GM23338 (cell line): ENCODE data around the gene NELFA. TPM values are rescaled to one million over a fixed set of nuclear protein-coding genes. Genes with fewer than 3 reads are reported as not detected.

Experiments used
- ATAC-seq: fragments of 200-7000 bp; cut with Tn5 transposase; 3 replicates; pipeline ENCODE4 v1.9.1; 2020
- DNase-seq: peaks from one replicate; pipeline ENCODE4 v3.0.0-alpha.2; 2015; ENCODE audit warnings: low spot score
- H2AFZ ChIP-seq: fragments of 200-600 bp; sonication (generic); 2 replicates; pipeline ENCODE4 v1.8.0; 2016; ENCODE audit warnings: antibody characterized with exemption, mild to moderate bottlenecking, moderate library complexity
- H3F3A ChIP-seq: fragments of 200-600 bp; sonication (generic); replicated peaks from 2 replicates; pipeline ENCODE4 v1.8.0; 2017; ENCODE audit warnings: antibody characterized with exemption, mixed run types, low read depth
- H3K27ac ChIP-seq: fragments of 200-600 bp; sonication (generic); 2 replicates; pipeline ENCODE4 v1.6.1; 2016; ENCODE audit warnings: low read depth
- H3K27me3 ChIP-seq: fragments of 200-600 bp; sonication (generic); 2 replicates; pipeline ENCODE4 v1.8.0; 2016; ENCODE audit warnings: mild to moderate bottlenecking, mixed run types, moderate library complexity; ENCODE audit not compliant: insufficient read depth
- H3K36me3 ChIP-seq: fragments of 200-600 bp; sonication (generic); 2 replicates; pipeline ENCODE4 v1.8.0; 2016; ENCODE audit warnings: mild to moderate bottlenecking; ENCODE audit not compliant: insufficient read depth
- H3K4me1 ChIP-seq: fragments of 200-600 bp; sonication (generic); 2 replicates; pipeline ENCODE4 v1.8.0; 2016; ENCODE audit warnings: mild to moderate bottlenecking, moderate library complexity; ENCODE audit not compliant: insufficient read depth
- H3K4me2 ChIP-seq: fragments of 200-600 bp; sonication (generic); 2 replicates; pipeline ENCODE4 v1.7.1; 2017; ENCODE audit warnings: mixed run types
- H3K4me3 ChIP-seq: fragments of 200-600 bp; sonication (generic); 2 replicates; pipeline ENCODE4 v1.6.1; 2016; ENCODE audit warnings: mixed run types
- H3K79me2 ChIP-seq: fragments of 200-600 bp; sonication (generic); replicated peaks from 2 replicates; pipeline ENCODE4 v1.8.0; 2017; ENCODE audit warnings: mild to moderate bottlenecking; ENCODE audit not compliant: insufficient read depth
- H3K9me2 ChIP-seq: fragments of 200-600 bp; sonication (generic); 2 replicates; pipeline ENCODE4 v1.8.0; 2017; ENCODE audit not compliant: insufficient read depth
- H4K20me1 ChIP-seq: fragments of 200-600 bp; sonication (generic); replicated peaks from 2 replicates; pipeline ENCODE4 v1.8.0; 2017; ENCODE audit warnings: mild to moderate bottlenecking; ENCODE audit not compliant: insufficient read depth
- H3K27ac Mint-ChIP-seq: 2 replicates; pipeline ENCODE4 v1.8.0; 2020; ENCODE audit warnings: inconsistent platforms, mild to moderate bottlenecking, moderate library complexity, mixed read lengths
- H3K27me3 Mint-ChIP-seq: 3 replicates; pipeline ENCODE4 v1.8.0; 2022; ENCODE audit warnings: low read depth, mild to moderate bottlenecking, moderate library complexity, mixed read lengths, inconsistent platforms; ENCODE audit not compliant: insufficient read depth, poor library complexity
- H3K36me3 Mint-ChIP-seq: 3 replicates; pipeline ENCODE4 v1.8.0; 2021; ENCODE audit warnings: low read depth, mild to moderate bottlenecking, inconsistent platforms, moderate library complexity, mixed read lengths
- H3K4me1 Mint-ChIP-seq: 3 replicates; pipeline ENCODE4 v1.8.0; 2020; ENCODE audit warnings: mild to moderate bottlenecking, inconsistent platforms, mixed read lengths
- H3K4me3 Mint-ChIP-seq: 3 replicates; pipeline ENCODE4 v1.8.0; 2021; ENCODE audit warnings: moderate library complexity, mild to moderate bottlenecking, inconsistent platforms, mixed read lengths
- H3K9me3 Mint-ChIP-seq: 3 replicates; pipeline ENCODE4 v1.8.0; 2020; ENCODE audit warnings: moderate library complexity, mild to moderate bottlenecking, inconsistent platforms, mixed read lengths
- EZH2 ChIP-seq: fragments of 200-600 bp; sonication (generic); IDR thresholded peaks from one replicate; pipeline ENCODE4 v1.8.0; 2017; ENCODE audit warnings: antibody characterized with exemption, mild to moderate bottlenecking, low read depth; ENCODE audit not compliant: unreplicated experiment
- EZH2phosphoT487 ChIP-seq: fragments of 200-600 bp; sonication (generic); IDR thresholded peaks from one replicate; pipeline ENCODE4 v1.8.1; 2018; ENCODE audit warnings: antibody characterized with exemption; ENCODE audit not compliant: unreplicated experiment
- JUNB ChIP-seq: IDR thresholded peaks from one replicate; pipeline ENCODE4 v1.6.1; 2016; ENCODE audit warnings: antibody characterized with exemption; ENCODE audit not compliant: unreplicated experiment
- NANOG ChIP-seq: IDR thresholded peaks from 2 replicates; pipeline ENCODE4 v1.6.1; 2016; ENCODE audit warnings: antibody characterized with exemption, borderline replicate concordance
- POLR2AphosphoS5 ChIP-seq: IDR thresholded peaks from 2 replicates; pipeline ENCODE4 v1.6.1; 2016; ENCODE audit warnings: antibody characterized with exemption, low read depth
- STAT1 ChIP-seq: IDR thresholded peaks from one replicate; pipeline ENCODE4 v1.6.1; 2016; ENCODE audit warnings: antibody characterized with exemption; ENCODE audit not compliant: unreplicated experiment
- ZNF114 ChIP-seq: fragments of 250-450 bp; sonication (Bioruptor Pico); IDR thresholded peaks from 2 replicates; pipeline ENCODE4 v1.5.0; 2020; ENCODE audit warnings: mild to moderate bottlenecking, moderate library complexity
- polyA plus RNA-seq: library from polyadenylated mRNA; unstranded; fragments of >200 nt; fragmentation: Nextera tagmentation; extraction: Ambion mirVana; gene quantifications from 2 replicates; pipeline ENCODE4 v1.2.1, GENCODE V29; 2016
- total RNA-seq: library from RNA; depleted of rRNA; stranded (reverse); fragments of >200 nt; shearing (Covaris generic); gene quantifications from 2 replicates; pipeline ENCODE4 v1.2.3, GENCODE V29; 2014
- TF ChIP-seq, protein P1 (sequence below): fragments of 250-450 bp; sonication (Bioruptor Pico); IDR thresholded peaks from 2 replicates; pipeline ENCODE4 v1.5.0; 2020; ENCODE audit warnings: mild to moderate bottlenecking, moderate library complexity
- TF ChIP-seq, protein P2 (sequence below): IDR thresholded peaks from 2 replicates; pipeline ENCODE4 v1.6.1; 2016; ENCODE audit warnings: antibody characterized with exemption

The NELFA gene
- total and polyA plus RNA-seq, 2 experiments from 2014 or later: 62.8 to 63.3 TPM

DNA sequence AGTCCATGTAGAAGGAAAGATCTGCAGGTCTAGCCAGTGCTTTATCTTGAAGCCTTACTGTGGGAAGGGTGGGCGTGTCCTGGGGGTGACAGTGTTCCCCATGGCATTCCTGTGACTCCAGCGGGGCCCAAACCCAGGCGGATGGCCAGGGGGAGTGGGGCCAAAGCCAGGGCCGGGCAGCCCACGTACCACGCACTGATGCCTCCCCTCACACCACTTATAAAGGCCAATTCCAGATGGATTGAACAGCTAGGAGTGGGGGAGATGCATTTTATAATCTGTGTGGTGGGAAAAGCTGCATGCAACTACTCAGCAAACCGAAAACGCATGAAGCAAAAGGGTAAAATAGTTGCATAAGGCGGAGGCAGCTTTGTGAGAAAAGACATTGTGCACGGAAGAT lies 36.4 kb downstream of the NELFA start (continued):
- TF ChIP-seq, protein P1, sequence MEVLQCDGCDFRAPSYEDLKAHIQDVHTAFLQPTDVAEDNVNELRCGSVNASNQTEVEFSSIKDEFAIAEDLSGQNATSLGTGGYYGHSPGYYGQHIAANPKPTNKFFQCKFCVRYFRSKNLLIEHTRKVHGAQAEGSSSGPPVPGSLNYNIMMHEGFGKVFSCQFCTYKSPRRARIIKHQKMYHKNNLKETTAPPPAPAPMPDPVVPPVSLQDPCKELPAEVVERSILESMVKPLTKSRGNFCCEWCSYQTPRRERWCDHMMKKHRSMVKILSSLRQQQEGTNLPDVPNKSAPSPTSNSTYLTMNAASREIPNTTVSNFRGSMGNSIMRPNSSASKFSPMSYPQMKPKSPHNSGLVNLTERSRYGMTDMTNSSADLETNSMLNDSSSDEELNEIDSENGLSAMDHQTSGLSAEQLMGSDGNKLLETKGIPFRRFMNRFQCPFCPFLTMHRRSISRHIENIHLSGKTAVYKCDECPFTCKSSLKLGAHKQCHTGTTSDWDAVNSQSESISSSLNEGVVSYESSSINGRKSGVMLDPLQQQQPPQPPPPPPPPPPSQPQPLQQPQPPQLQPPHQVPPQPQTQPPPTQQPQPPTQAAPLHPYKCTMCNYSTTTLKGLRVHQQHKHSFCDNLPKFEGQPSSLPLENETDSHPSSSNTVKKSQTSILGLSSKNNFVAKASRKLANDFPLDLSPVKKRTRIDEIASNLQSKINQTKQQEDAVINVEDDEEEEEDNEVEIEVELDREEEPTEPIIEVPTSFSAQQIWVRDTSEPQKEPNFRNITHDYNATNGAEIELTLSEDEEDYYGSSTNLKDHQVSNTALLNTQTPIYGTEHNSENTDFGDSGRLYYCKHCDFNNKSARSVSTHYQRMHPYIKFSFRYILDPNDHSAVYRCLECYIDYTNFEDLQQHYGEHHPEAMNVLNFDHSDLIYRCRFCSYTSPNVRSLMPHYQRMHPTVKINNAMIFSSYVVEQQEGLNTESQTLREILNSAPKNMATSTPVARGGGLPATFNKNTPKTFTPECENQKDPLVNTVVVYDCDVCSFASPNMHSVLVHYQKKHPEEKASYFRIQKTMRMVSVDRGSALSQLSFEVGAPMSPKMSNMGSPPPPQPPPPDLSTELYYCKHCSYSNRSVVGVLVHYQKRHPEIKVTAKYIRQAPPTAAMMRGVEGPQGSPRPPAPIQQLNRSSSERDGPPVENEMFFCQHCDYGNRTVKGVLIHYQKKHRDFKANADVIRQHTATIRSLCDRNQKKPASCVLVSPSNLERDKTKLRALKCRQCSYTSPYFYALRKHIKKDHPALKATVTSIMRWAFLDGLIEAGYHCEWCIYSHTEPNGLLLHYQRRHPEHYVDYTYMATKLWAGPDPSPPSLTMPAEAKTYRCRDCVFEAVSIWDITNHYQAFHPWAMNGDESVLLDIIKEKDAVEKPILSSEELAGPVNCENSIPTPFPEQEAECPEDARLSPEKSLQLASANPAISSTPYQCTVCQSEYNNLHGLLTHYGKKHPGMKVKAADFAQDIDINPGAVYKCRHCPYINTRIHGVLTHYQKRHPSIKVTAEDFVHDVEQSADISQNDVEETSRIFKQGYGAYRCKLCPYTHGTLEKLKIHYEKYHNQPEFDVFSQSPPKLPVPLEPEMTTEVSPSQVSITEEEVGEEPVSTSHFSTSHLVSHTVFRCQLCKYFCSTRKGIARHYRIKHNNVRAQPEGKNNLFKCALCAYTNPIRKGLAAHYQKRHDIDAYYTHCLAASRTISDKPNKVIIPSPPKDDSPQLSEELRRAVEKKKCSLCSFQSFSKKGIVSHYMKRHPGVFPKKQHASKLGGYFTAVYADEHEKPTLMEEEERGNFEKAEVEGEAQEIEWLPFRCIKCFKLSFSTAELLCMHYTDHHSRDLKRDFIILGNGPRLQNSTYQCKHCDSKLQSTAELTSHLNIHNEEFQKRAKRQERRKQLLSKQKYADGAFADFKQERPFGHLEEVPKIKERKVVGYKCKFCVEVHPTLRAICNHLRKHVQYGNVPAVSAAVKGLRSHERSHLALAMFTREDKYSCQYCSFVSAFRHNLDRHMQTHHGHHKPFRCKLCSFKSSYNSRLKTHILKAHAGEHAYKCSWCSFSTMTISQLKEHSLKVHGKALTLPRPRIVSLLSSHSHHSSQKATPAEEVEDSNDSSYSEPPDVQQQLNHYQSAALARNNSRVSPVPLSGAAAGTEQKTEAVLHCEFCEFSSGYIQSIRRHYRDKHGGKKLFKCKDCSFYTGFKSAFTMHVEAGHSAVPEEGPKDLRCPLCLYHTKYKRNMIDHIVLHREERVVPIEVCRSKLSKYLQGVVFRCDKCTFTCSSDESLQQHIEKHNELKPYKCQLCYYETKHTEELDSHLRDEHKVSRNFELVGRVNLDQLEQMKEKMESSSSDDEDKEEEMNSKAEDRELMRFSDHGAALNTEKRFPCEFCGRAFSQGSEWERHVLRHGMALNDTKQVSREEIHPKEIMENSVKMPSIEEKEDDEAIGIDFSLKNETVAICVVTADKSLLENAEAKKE (CRISPR knock-in tag): no peak
- TF ChIP-seq EZH2: no peak
- no peak for TF ChIP-seq ZNF114 (CRISPR knock-in tag)
- no peak for TF ChIP-seq POLR2AphosphoS5

DNA sequence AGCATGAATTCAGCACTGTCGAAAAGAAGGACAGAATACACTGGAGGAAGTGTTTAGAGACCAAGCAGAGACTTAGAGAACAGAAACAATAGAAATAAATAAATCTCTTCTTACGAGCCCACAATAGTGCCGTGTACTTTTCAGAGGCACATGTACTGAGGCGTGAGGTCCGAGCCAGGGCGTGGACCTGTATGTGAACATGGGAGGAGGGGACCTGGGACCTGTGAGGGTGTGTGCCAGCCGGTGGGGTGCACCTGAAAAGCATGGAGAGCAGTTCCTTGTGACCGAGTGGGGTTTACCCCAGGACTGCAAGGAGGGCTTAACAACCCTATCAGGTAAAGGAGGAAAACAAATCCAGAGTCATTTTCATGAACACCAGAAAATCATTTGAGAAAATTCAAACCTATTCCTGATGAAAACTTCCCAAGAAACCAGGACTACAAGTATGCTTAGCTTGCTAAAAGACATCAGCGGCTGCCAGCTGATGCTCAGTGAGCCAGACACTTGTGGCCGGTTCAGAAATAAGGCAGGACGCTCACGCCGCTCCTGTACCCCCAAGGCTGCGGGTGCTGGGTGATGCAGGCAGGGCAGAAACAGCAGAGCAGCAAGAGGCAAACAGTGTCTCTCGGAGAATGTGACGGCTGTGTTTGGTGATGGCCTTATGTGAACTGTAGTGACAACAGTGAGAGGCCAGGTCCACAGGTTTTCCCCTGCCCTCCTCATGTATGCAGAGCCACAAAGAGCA lies 37.1 kb downstream of the NELFA start:
- H3K27me3 Mint-ChIP-seq: peaks cover 15% of the 10 kb centered on the region
- H3K4me3 Mint-ChIP-seq: no peak overlapping the region; the same call in 2 of the 3 replicates
- H3K79me2 ChIP-seq: no peaks in the 10 kb centered on the region
- H3K4me3 ChIP-seq: no peak overlapping the region
- H3F3A ChIP-seq: peaks cover 5% of the 10 kb centered on the region; the same call in 1 of the 2 replicates
- no peaks in the 10 kb centered on the region for H3K27me3 ChIP-seq
- peaks cover 5% of the 10 kb centered on the region; the same call in 1 of the 2 replicates for H4K20me1 ChIP-seq
- H3K27ac ChIP-seq: no peak overlapping the region
- no peak overlapping the region for H2AFZ ChIP-seq
- DNase-seq (no peak), ATAC-seq (no peak)
- no peaks in the 10 kb centered on the region for H3K9me2 ChIP-seq
- H3K4me2 ChIP-seq: no peak overlapping the region
- TF ChIP-seq STAT1 (no peak), JUNB (no peak), NANOG (no peak), EZH2phosphoT487 (no peak)
- TF ChIP-seq, protein P2, sequence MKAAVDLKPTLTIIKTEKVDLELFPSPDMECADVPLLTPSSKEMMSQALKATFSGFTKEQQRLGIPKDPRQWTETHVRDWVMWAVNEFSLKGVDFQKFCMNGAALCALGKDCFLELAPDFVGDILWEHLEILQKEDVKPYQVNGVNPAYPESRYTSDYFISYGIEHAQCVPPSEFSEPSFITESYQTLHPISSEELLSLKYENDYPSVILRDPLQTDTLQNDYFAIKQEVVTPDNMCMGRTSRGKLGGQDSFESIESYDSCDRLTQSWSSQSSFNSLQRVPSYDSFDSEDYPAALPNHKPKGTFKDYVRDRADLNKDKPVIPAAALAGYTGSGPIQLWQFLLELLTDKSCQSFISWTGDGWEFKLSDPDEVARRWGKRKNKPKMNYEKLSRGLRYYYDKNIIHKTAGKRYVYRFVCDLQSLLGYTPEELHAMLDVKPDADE: no peak
- H3K9me3 Mint-ChIP-seq: no peaks in the 10 kb centered on the region; the same call in 2 of the 3 replicates
- H3K4me1 Mint-ChIP-seq: no peaks in the 10 kb centered on the region
- peaks cover 42% of the 10 kb centered on the region for H3K36me3 Mint-ChIP-seq
- H3K27ac Mint-ChIP-seq: no peak overlapping the region
- 0 out of 2 replicates have a peak, but pooled peaks cover 8% of the 10 kb centered on the region for H3K36me3 ChIP-seq
- no peaks in the 10 kb centered on the region for H3K4me1 ChIP-seq
